Suprapubic skin (tissue), 4 donors: ENCODE measurements around the gene TMEM100.

Source experiments
- EP300 ChIP-seq: sonication (generic); formaldehyde crosslinking; IDR thresholded peaks from one replicate; pipeline ENCODE4 v1.6.1; 2017; ENCODE audit warnings: antibody characterized with exemption
- POLR2A ChIP-seq, 2 donors: fragments of 450-650 bp; IDR thresholded peaks; one replicate each; pipeline ENCODE4 v1.6.1; 2017; ENCODE audit warnings: antibody characterized with exemption in 2 of 2, mild to moderate bottlenecking in 2 of 2, moderate library complexity in 2 of 2
- POLR2AphosphoS5 ChIP-seq, 3 donors: sonication (generic); formaldehyde crosslinking; IDR thresholded peaks; one replicate each; pipeline ENCODE4 v1.6.1; 2017; ENCODE audit warnings: antibody characterized with exemption in 3 of 3
- TF ChIP-seq, protein P1 (sequence below), 2 donors: fragments of 200-600 bp in 1 of 2; fragments of 450-650 bp in 1 of 2; sonication (generic) in 1 of 2; IDR thresholded peaks; one replicate each; pipeline ENCODE4 v1.5.1; 2016 to 2019; ENCODE audit warnings: antibody characterized with exemption in 2 of 2, mild to moderate bottlenecking in 1 of 2, moderate library complexity in 1 of 2

GRCh38 chr17:55688057-55688456, 34.6 kb downstream of the TMEM100 start:
- TF ChIP-seq, protein P1, sequence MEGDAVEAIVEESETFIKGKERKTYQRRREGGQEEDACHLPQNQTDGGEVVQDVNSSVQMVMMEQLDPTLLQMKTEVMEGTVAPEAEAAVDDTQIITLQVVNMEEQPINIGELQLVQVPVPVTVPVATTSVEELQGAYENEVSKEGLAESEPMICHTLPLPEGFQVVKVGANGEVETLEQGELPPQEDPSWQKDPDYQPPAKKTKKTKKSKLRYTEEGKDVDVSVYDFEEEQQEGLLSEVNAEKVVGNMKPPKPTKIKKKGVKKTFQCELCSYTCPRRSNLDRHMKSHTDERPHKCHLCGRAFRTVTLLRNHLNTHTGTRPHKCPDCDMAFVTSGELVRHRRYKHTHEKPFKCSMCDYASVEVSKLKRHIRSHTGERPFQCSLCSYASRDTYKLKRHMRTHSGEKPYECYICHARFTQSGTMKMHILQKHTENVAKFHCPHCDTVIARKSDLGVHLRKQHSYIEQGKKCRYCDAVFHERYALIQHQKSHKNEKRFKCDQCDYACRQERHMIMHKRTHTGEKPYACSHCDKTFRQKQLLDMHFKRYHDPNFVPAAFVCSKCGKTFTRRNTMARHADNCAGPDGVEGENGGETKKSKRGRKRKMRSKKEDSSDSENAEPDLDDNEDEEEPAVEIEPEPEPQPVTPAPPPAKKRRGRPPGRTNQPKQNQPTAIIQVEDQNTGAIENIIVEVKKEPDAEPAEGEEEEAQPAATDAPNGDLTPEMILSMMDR (IDR thresholded peaks at IDR 0.05) = no peak
- TF ChIP-seq EP300 (no peak), POLR2AphosphoS5 (IDR thresholded peaks at IDR 0.05) (no peak), POLR2A (IDR thresholded peaks at IDR 0.05) (no peak)
